GM23338 (cell line): ENCODE measurements around the gene MEF2D. TPM values are rescaled to one million over a fixed set of nuclear protein-coding genes. Genes with fewer than 3 reads are reported as not detected.

Experiments
- ATAC-seq: fragments of 200-7000 bp; cut with Tn5 transposase; 3 replicates; pipeline ENCODE4 v1.9.1; 2020
- DNase-seq: peaks from one replicate; pipeline ENCODE4 v3.0.0-alpha.2; 2015; ENCODE audit warnings: low spot score
- H2AFZ ChIP-seq: fragments of 200-600 bp; sonication (generic); 2 replicates; pipeline ENCODE4 v1.8.0; 2016; ENCODE audit warnings: antibody characterized with exemption, mild to moderate bottlenecking, moderate library complexity
- H3F3A ChIP-seq: fragments of 200-600 bp; sonication (generic); replicated peaks from 2 replicates; pipeline ENCODE4 v1.8.0; 2017; ENCODE audit warnings: antibody characterized with exemption, mixed run types, low read depth
- H3K27ac ChIP-seq: fragments of 200-600 bp; sonication (generic); 2 replicates; pipeline ENCODE4 v1.6.1; 2016; ENCODE audit warnings: low read depth
- H3K27me3 ChIP-seq: fragments of 200-600 bp; sonication (generic); 2 replicates; pipeline ENCODE4 v1.8.0; 2016; ENCODE audit warnings: mild to moderate bottlenecking, mixed run types, moderate library complexity; ENCODE audit not compliant: insufficient read depth
- H3K36me3 ChIP-seq: fragments of 200-600 bp; sonication (generic); 2 replicates; pipeline ENCODE4 v1.8.0; 2016; ENCODE audit warnings: mild to moderate bottlenecking; ENCODE audit not compliant: insufficient read depth
- H3K4me1 ChIP-seq: fragments of 200-600 bp; sonication (generic); 2 replicates; pipeline ENCODE4 v1.8.0; 2016; ENCODE audit warnings: mild to moderate bottlenecking, moderate library complexity; ENCODE audit not compliant: insufficient read depth
- H3K4me2 ChIP-seq: fragments of 200-600 bp; sonication (generic); 2 replicates; pipeline ENCODE4 v1.7.1; 2017; ENCODE audit warnings: mixed run types
- H3K4me3 ChIP-seq: fragments of 200-600 bp; sonication (generic); 2 replicates; pipeline ENCODE4 v1.6.1; 2016; ENCODE audit warnings: mixed run types
- H3K79me2 ChIP-seq: fragments of 200-600 bp; sonication (generic); replicated peaks from 2 replicates; pipeline ENCODE4 v1.8.0; 2017; ENCODE audit warnings: mild to moderate bottlenecking; ENCODE audit not compliant: insufficient read depth
- H3K9me2 ChIP-seq: fragments of 200-600 bp; sonication (generic); 2 replicates; pipeline ENCODE4 v1.8.0; 2017; ENCODE audit not compliant: insufficient read depth
- H4K20me1 ChIP-seq: fragments of 200-600 bp; sonication (generic); replicated peaks from 2 replicates; pipeline ENCODE4 v1.8.0; 2017; ENCODE audit warnings: mild to moderate bottlenecking; ENCODE audit not compliant: insufficient read depth
- H3K27ac Mint-ChIP-seq: 2 replicates; pipeline ENCODE4 v1.8.0; 2020; ENCODE audit warnings: inconsistent platforms, mild to moderate bottlenecking, moderate library complexity, mixed read lengths
- H3K27me3 Mint-ChIP-seq: 3 replicates; pipeline ENCODE4 v1.8.0; 2022; ENCODE audit warnings: low read depth, mild to moderate bottlenecking, moderate library complexity, mixed read lengths, inconsistent platforms; ENCODE audit not compliant: insufficient read depth, poor library complexity
- H3K36me3 Mint-ChIP-seq: 3 replicates; pipeline ENCODE4 v1.8.0; 2021; ENCODE audit warnings: low read depth, mild to moderate bottlenecking, inconsistent platforms, moderate library complexity, mixed read lengths
- H3K4me1 Mint-ChIP-seq: 3 replicates; pipeline ENCODE4 v1.8.0; 2020; ENCODE audit warnings: mild to moderate bottlenecking, inconsistent platforms, mixed read lengths
- H3K4me3 Mint-ChIP-seq: 3 replicates; pipeline ENCODE4 v1.8.0; 2021; ENCODE audit warnings: moderate library complexity, mild to moderate bottlenecking, inconsistent platforms, mixed read lengths
- H3K9me3 Mint-ChIP-seq: 3 replicates; pipeline ENCODE4 v1.8.0; 2020; ENCODE audit warnings: moderate library complexity, mild to moderate bottlenecking, inconsistent platforms, mixed read lengths
- CREB1 ChIP-seq: fragments of 250-450 bp; sonication (Bioruptor Pico); IDR thresholded peaks from 2 replicates; pipeline ENCODE4 v1.5.0; 2020; ENCODE audit warnings: low read depth, mild to moderate bottlenecking, moderate library complexity
- CTCF ChIP-seq, 2 experiments: fragments of 200-600 bp in 1 of 2; sonication (generic) in 1 of 2; conservative IDR thresholded peaks; 2 replicates each; pipeline versions ENCODE4 v1.5.1 to v1.6.1; 2016 to 2017; ENCODE audit warnings: antibody characterized with exemption in 2 of 2, low read depth in 2 of 2, mild to moderate bottlenecking in 2 of 2, moderate library complexity in 1 of 2
- EZH2 ChIP-seq: fragments of 200-600 bp; sonication (generic); IDR thresholded peaks from one replicate; pipeline ENCODE4 v1.8.0; 2017; ENCODE audit warnings: antibody characterized with exemption, mild to moderate bottlenecking, low read depth; ENCODE audit not compliant: unreplicated experiment
- EZH2phosphoT487 ChIP-seq: fragments of 200-600 bp; sonication (generic); IDR thresholded peaks from one replicate; pipeline ENCODE4 v1.8.1; 2018; ENCODE audit warnings: antibody characterized with exemption; ENCODE audit not compliant: unreplicated experiment
- JUNB ChIP-seq: IDR thresholded peaks from one replicate; pipeline ENCODE4 v1.6.1; 2016; ENCODE audit warnings: antibody characterized with exemption; ENCODE audit not compliant: unreplicated experiment
- NANOG ChIP-seq: IDR thresholded peaks from 2 replicates; pipeline ENCODE4 v1.6.1; 2016; ENCODE audit warnings: antibody characterized with exemption, borderline replicate concordance
- POLR2AphosphoS5 ChIP-seq: IDR thresholded peaks from 2 replicates; pipeline ENCODE4 v1.6.1; 2016; ENCODE audit warnings: antibody characterized with exemption, low read depth
- REST ChIP-seq: IDR thresholded peaks from one replicate; pipeline ENCODE4 v1.6.1; 2018; ENCODE audit warnings: antibody characterized with exemption; ENCODE audit not compliant: unreplicated experiment
- STAT1 ChIP-seq: IDR thresholded peaks from one replicate; pipeline ENCODE4 v1.6.1; 2016; ENCODE audit warnings: antibody characterized with exemption; ENCODE audit not compliant: unreplicated experiment
- ZNF114 ChIP-seq: fragments of 250-450 bp; sonication (Bioruptor Pico); IDR thresholded peaks from 2 replicates; pipeline ENCODE4 v1.5.0; 2020; ENCODE audit warnings: mild to moderate bottlenecking, moderate library complexity
- ZNF331 ChIP-seq: fragments of 250-450 bp; sonication (Bioruptor Pico); IDR thresholded peaks from 2 replicates; pipeline ENCODE4 v1.5.0; 2020; ENCODE audit warnings: low read depth, mild to moderate bottlenecking, moderate library complexity
- polyA plus RNA-seq: library from polyadenylated mRNA; unstranded; fragments of >200 nt; fragmentation: Nextera tagmentation; extraction: Ambion mirVana; gene quantifications from 2 replicates; pipeline ENCODE4 v1.2.1, GENCODE V29; 2016
- total RNA-seq: library from RNA; depleted of rRNA; stranded (reverse); fragments of >200 nt; shearing (Covaris generic); gene quantifications from 2 replicates; pipeline ENCODE4 v1.2.3, GENCODE V29; 2014
- TF ChIP-seq, protein P1 (sequence below): IDR thresholded peaks from 2 replicates; pipeline ENCODE4 v1.6.1; 2016; ENCODE audit warnings: antibody characterized with exemption
- TF ChIP-seq, protein P2 (sequence below): fragments of 250-450 bp; sonication (Bioruptor Pico); IDR thresholded peaks from 2 replicates; pipeline ENCODE4 v1.5.0; 2020; ENCODE audit warnings: mild to moderate bottlenecking, moderate library complexity

Gene MEF2D
- total and polyA plus RNA-seq, 2 experiments from 2014 or later, result 10.6 to 15.5 TPM

- Histone ChIP-seq H3K27ac (no peak overlapping the region), H3K4me1 (peaks cover 19% of the 10 kb centered on the region), H3K9me2 (no peaks in the 10 kb centered on the region), H3F3A (peaks cover 17% of the 10 kb centered on the region; the same call in 1 of the 2 replicates), H3K4me2 (no peak overlapping the region), H3K36me3 (peaks cover 10% of the 10 kb centered on the region; the same call in 1 of the 2 replicates), H3K4me3 (no peak overlapping the region), H3K27me3 (no peaks in the 10 kb centered on the region), H2AFZ (no peak overlapping the region), H4K20me1 (no peaks in the 10 kb centered on the region; the same call in 1 of the 2 replicates), H3K79me2 (no peaks in the 10 kb centered on the region)
- Mint-ChIP-seq H3K27me3 (peaks cover 29% of the 10 kb centered on the region), H3K36me3 (peaks cover 68% of the 10 kb centered on the region), H3K4me1 (peaks cover 37% of the 10 kb centered on the region), H3K9me3 (no peaks in the 10 kb centered on the region), H3K4me3 (no peak overlapping the region), H3K27ac (peak overlapping the region; percentile 60; the same call in 1 of the 2 replicates)
- ATAC-seq (no peak), DNase-seq (no peak)
- TF ChIP-seq, protein P1, sequence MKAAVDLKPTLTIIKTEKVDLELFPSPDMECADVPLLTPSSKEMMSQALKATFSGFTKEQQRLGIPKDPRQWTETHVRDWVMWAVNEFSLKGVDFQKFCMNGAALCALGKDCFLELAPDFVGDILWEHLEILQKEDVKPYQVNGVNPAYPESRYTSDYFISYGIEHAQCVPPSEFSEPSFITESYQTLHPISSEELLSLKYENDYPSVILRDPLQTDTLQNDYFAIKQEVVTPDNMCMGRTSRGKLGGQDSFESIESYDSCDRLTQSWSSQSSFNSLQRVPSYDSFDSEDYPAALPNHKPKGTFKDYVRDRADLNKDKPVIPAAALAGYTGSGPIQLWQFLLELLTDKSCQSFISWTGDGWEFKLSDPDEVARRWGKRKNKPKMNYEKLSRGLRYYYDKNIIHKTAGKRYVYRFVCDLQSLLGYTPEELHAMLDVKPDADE, result no peak
- TF ChIP-seq REST, result no peak
- no peak for TF ChIP-seq ZNF114 (CRISPR knock-in tag)
- no peak for TF ChIP-seq ZNF331 (CRISPR knock-in tag)
- TF ChIP-seq POLR2AphosphoS5, result no peak
- no peak for TF ChIP-seq EZH2
- TF ChIP-seq CREB1 (CRISPR knock-in tag), result no peak
- TF ChIP-seq EZH2phosphoT487, result no peak
- TF ChIP-seq NANOG, result no peak
- TF ChIP-seq, protein P2, sequence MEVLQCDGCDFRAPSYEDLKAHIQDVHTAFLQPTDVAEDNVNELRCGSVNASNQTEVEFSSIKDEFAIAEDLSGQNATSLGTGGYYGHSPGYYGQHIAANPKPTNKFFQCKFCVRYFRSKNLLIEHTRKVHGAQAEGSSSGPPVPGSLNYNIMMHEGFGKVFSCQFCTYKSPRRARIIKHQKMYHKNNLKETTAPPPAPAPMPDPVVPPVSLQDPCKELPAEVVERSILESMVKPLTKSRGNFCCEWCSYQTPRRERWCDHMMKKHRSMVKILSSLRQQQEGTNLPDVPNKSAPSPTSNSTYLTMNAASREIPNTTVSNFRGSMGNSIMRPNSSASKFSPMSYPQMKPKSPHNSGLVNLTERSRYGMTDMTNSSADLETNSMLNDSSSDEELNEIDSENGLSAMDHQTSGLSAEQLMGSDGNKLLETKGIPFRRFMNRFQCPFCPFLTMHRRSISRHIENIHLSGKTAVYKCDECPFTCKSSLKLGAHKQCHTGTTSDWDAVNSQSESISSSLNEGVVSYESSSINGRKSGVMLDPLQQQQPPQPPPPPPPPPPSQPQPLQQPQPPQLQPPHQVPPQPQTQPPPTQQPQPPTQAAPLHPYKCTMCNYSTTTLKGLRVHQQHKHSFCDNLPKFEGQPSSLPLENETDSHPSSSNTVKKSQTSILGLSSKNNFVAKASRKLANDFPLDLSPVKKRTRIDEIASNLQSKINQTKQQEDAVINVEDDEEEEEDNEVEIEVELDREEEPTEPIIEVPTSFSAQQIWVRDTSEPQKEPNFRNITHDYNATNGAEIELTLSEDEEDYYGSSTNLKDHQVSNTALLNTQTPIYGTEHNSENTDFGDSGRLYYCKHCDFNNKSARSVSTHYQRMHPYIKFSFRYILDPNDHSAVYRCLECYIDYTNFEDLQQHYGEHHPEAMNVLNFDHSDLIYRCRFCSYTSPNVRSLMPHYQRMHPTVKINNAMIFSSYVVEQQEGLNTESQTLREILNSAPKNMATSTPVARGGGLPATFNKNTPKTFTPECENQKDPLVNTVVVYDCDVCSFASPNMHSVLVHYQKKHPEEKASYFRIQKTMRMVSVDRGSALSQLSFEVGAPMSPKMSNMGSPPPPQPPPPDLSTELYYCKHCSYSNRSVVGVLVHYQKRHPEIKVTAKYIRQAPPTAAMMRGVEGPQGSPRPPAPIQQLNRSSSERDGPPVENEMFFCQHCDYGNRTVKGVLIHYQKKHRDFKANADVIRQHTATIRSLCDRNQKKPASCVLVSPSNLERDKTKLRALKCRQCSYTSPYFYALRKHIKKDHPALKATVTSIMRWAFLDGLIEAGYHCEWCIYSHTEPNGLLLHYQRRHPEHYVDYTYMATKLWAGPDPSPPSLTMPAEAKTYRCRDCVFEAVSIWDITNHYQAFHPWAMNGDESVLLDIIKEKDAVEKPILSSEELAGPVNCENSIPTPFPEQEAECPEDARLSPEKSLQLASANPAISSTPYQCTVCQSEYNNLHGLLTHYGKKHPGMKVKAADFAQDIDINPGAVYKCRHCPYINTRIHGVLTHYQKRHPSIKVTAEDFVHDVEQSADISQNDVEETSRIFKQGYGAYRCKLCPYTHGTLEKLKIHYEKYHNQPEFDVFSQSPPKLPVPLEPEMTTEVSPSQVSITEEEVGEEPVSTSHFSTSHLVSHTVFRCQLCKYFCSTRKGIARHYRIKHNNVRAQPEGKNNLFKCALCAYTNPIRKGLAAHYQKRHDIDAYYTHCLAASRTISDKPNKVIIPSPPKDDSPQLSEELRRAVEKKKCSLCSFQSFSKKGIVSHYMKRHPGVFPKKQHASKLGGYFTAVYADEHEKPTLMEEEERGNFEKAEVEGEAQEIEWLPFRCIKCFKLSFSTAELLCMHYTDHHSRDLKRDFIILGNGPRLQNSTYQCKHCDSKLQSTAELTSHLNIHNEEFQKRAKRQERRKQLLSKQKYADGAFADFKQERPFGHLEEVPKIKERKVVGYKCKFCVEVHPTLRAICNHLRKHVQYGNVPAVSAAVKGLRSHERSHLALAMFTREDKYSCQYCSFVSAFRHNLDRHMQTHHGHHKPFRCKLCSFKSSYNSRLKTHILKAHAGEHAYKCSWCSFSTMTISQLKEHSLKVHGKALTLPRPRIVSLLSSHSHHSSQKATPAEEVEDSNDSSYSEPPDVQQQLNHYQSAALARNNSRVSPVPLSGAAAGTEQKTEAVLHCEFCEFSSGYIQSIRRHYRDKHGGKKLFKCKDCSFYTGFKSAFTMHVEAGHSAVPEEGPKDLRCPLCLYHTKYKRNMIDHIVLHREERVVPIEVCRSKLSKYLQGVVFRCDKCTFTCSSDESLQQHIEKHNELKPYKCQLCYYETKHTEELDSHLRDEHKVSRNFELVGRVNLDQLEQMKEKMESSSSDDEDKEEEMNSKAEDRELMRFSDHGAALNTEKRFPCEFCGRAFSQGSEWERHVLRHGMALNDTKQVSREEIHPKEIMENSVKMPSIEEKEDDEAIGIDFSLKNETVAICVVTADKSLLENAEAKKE, result no peak
- no peak for TF ChIP-seq JUNB
- TF ChIP-seq CTCF (conservative IDR thresholded peaks at IDR 0.05; ENCODE audit: low read depth in 2 of 2), result no peak
- TF ChIP-seq STAT1, result no peak
Measured at GRCh38 chr1:156477526-156478249, 22.9 kb downstream of the MEF2D start.
